ENCODE data around the gene SLC2A4.
"Not testable (repeated sequence)": the region's sequence is repeated elsewhere in the genome, so short reads cannot be mapped to it uniquely, and the experiment has no call there.

The SLC2A4 gene

GRCh38 chr17:7324438-7324779 lies 42.9 kb downstream of the SLC2A4 start:
- DNase-seq (ENCODE audit: low read depth in 2 of 2) = no peak

DNA sequence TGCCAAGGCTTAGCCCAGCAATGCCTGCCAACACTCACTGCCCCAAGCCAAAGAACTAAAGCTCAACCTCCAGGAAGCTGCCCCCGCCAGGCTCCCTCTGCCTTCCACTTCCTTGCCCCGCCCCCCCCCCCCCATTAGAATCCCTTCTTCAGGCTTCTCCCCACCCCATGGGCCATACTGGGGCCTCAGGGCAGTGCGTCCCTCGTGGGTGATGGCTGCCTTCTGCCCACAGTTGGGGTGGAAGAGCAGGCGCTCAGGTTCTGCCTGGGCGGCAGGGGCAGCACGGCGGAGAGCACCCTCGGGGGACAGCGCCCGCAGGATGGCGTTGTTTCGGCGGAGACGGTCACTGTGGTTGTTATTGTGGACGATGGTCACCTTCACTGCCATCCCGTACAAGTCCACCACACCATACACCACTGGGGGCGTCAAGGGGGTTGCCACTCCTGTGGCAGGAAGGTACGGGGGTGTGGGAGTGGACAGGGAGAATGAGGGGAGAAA lies 43.6 kb downstream of the SLC2A4 start:
- no peak for DNase-seq (ENCODE audit: low read depth in 2 of 2)

DNA sequence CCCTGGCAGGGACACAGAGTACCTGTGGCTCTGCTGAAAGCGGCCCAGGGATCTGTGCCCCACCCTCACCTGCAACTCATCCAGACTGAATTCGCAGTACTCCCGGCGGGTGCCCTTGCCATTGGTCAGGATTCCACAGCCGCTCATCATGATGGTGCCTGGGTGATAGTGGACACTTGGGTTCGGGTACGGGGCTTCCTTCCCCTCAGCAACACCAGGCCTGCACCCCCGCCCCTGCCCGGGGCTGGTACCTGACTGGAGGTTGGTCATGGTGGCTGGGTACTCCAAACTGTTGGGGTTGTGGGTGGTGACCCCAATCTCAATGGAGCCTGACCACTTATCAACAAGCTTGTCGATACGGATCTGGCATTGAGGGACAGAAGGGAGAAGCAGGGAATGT lies 44.7 kb downstream of the SLC2A4 start:
- no peak for DNase-seq (ENCODE audit: low read depth in 2 of 2)

DNA sequence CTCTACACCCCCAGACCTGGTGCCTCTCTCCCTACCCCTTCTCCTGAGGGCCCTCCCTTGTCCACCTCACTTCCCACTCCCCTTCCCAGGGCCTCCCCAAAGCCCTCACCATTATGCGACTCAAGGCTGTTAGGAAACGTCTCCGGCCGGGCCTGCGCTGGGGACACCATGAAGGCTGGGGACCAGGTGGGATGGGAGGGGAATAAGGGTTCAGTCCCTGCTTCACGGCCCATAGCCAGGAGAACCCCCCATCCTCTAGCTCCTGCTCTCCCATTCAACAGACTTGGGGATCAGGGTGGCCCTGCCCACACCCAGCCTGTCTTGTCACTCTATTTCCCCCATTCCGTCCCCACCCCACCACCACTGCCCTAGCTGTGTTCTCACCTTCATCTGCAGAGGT lies 45.5 kb downstream of the SLC2A4 start:
- DNase-seq (ENCODE audit: low read depth in 2 of 2) = no peak

GRCh38 chr17:7327501-7327900 lies 46.0 kb downstream of the SLC2A4 start:
- DNase-seq (ENCODE audit: low read depth in 2 of 2) = no peak

GRCh38 chr17:7328009-7328408 lies 46.5 kb downstream of the SLC2A4 start:
- DNase-seq (ENCODE audit: low read depth in 2 of 2) = no peak

DNA sequence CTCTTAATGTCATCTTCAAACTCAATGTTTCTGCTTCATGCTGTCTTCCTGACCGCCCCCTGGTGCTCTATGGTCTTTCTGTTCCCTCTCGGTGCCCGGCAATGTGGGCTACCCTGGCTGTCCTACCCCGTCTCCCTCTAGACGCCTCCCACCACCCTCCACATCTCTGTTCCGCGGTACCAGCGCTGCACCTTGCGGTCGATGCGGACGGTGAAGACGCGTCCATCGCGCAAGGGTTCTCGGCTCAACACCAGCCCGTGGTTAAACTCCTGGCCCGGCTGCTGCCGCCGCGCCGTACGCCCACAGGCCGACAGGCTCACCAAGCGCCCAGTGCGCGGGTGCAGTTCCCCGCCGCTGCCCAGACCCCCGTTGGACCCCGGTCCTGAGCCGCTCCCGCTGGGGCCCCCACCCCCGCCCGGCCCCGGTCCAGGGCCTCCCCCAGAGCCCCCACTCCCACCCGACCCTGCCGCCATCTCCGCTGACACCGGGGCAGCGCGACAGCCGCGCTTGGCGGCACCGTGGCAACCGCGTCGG lies 47.4 kb downstream of the SLC2A4 start, which contains the start of gene NEURL4:
NEURL4 (minus strand) TSS at position 496 of the 534 bp plus-strand sequence; CDS start at position 473, 23 bp downstream.
- DNase-seq (ENCODE audit: low read depth in 2 of 2) = no peak

DNA sequence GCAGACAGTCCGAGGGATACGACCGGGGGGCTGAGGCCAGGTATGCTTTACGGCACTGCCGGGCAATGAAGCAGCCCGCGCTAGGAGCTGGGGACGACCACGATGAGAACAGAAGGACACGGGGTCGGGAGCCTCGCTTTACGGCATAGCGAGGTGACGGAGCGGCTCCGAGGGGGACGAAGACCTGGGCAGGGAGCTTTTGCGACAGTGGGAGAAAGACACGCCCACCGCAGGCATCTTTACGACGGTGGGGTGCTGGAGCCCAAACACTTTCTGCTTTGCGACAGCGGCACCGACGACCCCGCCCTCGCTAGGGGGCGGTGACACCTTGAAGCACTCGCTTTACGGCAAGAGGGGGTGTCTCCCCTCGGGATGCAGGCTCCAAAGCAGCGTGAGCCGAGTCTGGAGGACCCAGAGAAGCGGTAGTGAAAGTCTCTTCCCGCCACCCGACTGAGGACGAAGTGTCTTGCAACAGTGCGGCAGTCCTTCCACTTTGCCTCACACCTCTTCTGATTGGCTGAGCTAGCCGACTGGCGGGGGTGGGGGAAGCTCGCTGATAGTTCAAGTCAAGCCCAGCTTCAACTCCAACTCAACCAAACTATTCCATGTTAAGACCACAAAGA lies 48.0 kb downstream of the SLC2A4 start:
- DNase-seq (ENCODE audit: low read depth in 2 of 2) = peak; percentile 90 to 96

DNA sequence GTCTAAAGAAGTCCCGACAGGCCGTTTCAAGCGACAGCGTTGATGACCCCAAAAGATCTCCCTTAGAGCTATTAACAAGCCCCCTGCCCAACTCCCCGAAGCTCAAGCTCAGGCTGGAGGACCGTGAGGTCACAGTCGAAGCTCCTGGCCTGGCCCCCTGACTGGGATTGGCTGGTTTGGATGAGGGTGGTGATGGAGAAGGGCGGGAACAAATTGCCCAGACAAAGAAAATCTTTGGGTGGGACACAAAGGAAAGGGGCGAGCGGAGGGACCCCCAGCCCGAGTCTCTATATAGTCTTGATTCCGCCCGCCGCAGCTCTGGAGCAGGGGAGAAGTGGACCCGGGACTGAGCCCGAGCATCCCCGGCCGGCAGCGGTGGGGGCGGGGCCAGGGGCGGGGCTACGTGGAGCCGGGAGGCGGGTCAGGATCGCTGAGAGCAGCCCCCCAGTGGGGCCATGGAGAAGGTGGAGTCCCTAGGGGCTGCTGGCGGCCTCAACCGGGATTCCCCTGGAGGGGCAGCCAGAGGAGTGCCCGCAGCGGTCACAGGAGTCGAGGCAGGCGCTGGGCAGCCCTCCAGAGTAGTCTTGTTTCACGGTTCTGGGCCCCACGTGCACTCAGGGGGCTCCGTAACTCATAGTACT lies 48.6 kb downstream of the SLC2A4 start:
- peak; percentile 57 to 75 for DNase-seq (ENCODE audit: low read depth in 2 of 2)

GRCh38 chr17:7330638-7331015 lies 49.1 kb downstream of the SLC2A4 start:
- DNase-seq (ENCODE audit: low read depth in 2 of 2) = no peak

- DNase-seq (ENCODE audit: low read depth in 2 of 2) = no peak
Measured at GRCh38 chr17:7332111-7332510, 50.6 kb downstream of the SLC2A4 start.

- DNase-seq (ENCODE audit: low read depth in 2 of 2) = not testable (repeated sequence)
Measured at GRCh38 chr17:7332600-7333069, 51.1 kb downstream of the SLC2A4 start.

GRCh38 chr17:7334938-7335538 lies 53.5 kb downstream of the SLC2A4 start:
- no peak for DNase-seq (ENCODE audit: low read depth in 2 of 2)

DNA sequence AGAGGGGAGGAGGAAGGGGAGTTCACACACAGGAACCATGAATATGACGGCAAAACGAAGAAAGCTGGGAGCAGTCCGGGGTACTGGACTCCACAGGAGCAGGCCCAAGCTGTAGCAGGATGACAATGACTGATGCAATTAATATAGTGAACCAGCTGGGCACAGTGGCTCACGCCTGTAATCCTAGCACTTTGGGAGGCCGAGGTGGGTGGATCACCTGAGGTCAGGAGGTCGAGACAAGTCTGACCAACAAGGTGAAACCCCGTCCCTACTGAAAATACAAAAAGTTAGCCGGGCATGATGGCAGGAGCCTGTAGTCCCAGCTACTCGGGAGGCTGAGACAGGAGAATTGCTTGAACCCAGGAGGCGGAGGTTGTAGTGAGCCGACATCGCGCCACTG lies 54.2 kb downstream of the SLC2A4 start:
- not testable (repeated sequence) for DNase-seq (ENCODE audit: low read depth in 2 of 2)

GRCh38 chr17:7336240-7337175 lies 55.0 kb downstream of the SLC2A4 start, which contains the start of gene ACAP1:
ACAP1 (plus strand) TSS chr17:7336529; CDS start chr17:7336735, 206 bp downstream.
- DNase-seq (ENCODE audit: low read depth in 2 of 2) = peak; percentile 70 to 91

DNA sequence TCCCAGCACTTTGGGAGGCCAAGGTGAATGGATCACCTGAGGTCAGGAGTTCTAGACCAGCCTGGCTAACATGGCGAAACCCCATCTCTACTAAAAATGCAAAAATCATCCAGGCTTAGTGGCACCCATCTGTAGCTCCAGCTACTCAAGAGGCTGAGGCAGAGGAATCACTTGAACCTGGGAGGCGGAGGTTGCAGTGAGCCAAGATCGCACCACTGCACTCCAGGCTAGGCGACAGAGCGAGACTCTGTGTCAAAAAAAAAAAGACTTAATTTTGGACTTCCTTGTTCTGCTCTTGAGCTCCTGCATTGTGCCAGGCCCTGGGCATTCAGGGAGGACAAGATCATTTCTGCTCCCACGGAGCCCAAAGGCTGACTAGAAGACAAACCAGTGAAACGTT lies 56.1 kb downstream of the SLC2A4 start:
- DNase-seq (ENCODE audit: low read depth in 2 of 2) = not testable (repeated sequence)
